Hippocampal formation (tissue), 2 donors: ENCODE data around the gene CPXM1.

Experiments used
- DNase-seq, 2 donors: peaks; one replicate each; lab custom pipeline; 2025; lab: John Stamatoyannopoulos, UW

Gene CPXM1

DNA sequence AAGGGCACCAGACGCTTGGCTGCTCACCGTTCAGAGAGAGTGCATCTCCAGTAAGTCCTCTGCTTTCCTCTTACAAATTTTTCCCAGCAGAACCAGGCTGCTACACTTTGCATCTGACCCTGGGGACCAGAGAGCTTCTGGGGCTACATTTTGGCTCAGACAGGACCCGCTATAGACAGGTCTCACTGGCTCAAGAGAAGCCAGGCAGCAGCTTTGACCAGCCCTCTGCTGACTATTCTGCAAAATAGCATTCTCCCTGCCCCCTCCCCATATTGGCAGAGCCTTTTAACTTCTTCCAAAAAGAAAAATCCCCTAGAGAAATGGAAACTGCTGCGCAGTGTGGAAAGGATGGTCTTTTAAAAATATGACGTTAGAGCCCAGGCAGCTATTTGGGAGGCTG lies 37.2 kb downstream of the CPXM1 start:
- DNase-seq: no peak

DNA sequence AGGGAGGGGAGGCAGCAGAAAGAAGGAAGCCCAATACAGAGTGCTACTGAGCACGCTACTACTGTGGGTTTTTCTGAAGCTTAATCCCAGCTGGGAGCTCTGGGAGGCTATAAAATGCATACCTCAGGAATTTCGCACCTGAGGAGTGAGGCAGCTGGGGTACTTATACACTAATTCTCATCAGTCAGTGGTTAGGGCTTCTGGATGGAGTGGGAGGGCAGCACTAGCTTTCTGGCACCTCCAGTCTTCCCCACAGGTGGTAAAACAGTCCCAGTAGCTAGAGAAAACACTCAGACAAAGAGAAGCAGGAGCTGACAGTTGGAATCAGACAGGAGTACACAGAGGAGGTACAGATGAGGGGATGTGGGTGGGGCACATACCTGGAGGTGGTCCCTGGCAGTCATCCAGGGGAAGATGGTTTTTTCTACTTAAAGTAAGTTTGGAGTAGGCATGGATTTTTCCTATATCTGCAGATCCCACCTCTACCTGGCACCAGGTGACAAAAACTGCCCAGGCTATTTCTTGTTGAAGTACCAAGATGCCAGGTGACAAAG lies 37.8 kb downstream of the CPXM1 start:
- DNase-seq: no peak

DNA sequence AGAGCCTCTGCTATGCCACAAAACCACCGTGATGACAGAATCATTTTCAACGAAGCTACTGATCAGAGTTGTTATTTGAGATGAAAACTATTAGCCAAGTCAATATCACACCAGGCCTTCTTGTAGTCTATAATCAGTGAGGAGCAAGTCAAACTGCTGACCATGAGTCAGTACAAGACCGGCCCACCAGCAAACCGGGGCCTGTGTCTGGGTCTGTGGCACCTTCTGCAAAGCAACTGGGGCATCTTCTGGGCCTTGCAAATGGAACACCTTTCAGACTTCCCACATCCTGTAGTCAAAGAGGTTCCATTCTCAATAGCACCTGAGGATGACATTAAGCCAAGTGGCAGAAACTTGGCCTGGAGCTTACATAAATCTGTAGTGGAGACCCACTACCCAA lies 38.5 kb downstream of the CPXM1 start:
- no peak for DNase-seq

DNA sequence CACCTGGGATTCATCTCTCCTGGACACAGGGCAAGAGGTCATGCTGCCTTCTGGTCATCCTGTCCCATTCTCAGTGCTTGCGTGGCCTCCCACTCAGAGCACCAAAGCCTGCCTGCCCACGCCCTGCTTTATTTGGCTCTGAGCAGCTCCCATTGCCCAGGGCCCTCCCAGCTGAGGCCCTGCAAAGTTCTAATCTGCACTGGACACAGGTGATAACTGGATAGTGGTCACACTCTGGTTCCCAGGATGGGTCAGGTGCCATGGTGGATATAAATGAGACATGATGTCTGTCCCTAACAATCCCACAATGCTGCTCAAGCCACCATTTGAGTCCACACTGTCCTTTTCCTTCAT lies 39.5 kb downstream of the CPXM1 start:
- DNase-seq: no peak

DNA sequence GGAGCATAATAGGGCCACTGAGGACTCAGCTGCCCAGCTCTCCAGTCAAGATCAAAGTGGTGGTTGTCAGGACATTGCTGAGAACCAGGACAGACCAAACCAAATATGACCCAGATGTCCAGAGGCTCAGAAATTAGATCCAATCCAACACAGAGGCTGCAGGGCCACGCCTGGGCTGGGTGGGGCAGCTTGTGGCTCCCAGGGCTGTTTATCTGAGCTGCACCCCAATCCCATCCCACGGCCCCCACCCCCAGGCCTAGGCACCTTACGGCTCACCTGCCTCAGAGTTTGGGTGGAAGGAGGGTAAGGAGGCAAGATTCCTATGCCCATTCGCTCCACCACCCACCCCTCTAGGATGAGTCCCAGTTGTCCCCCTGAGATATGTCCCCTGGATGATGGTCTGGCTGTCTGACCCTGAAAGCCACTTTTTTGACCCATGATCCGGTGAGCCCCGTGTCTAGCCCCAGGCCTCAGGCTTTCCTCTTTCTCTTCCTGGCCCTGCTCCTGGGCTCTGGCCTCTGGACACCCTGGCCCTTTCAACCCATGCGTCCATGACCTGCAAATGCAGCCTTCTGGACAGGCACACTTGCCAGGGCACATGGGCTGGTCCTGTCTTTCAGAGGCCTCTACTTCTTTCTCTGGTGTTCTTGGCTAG lies 40.0 kb downstream of the CPXM1 start:
- no peak for DNase-seq

DNA sequence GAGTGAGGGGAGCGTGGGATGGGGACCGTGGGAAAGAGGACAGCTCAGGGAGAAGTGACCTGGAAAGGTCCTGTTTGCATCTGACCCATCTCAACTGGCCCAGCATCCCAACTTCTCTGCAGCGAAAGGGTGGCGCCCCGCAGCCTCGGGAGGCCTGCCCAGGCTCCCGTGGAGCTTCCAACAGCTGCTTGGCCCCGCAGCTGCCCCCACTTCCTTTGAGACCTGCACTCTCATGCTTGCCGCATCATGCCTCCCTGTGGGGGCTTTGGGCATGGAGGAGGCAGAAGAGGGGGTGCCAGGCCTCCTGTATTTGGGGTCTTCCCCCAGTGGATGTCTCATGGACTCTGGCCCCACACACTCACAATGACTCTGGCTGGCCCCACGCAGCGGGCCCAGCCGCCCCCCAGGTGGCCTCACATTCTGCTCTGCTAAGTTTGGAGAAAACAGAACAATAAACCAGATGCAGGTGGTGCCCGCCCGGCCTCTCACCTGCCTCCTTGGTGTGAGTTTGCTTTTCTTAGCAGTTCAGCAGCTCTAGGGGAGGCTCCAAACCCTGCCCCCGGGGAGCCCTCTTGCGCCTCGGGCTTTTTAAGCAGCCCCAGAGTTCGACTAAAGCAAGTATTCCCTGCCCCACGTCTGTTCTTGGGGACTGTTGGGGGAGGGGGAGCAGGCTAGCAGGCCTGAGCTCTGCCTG lies 40.7 kb downstream of the CPXM1 start:
- no peak for DNase-seq

DNA sequence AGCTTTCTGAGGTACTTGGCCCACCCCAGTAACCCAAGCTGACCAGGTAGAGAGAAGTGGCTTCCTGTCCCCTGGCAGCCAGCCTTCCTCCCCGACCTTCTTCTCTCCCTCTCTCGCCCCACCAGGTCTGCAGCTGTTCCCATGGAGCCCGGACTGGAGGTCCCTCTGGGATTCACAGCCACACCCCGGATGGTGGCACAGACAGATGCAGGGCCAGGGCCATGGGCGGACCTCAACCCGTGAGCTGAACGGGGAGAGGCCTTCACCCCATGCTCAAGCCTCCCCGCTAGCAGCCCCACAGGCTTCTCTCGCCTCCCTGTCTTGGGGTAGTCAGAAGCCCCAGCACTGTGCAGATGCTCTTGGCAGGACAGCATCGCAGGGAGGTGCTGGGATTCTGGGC lies 41.3 kb downstream of the CPXM1 start:
- no peak for DNase-seq

DNA sequence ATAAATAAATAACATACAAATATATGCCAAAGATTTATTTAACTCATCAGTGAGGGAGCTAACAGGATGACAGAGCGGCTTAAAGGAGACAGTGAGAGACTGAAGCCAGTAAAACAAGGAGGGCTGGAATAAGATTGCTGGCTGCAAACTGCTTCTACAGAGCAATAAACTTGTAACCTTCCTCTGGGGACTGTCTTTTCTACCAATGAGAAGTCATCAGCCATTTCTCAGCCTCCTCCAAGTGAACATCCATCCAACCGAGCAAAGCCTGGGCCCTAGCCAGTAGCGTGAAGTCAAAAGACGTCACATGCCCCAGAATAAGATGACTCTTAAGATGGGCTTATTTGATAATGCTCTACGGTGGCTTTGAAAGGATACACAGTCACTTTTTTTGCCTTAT lies 42.5 kb downstream of the CPXM1 start:
- DNase-seq: no peak

DNA sequence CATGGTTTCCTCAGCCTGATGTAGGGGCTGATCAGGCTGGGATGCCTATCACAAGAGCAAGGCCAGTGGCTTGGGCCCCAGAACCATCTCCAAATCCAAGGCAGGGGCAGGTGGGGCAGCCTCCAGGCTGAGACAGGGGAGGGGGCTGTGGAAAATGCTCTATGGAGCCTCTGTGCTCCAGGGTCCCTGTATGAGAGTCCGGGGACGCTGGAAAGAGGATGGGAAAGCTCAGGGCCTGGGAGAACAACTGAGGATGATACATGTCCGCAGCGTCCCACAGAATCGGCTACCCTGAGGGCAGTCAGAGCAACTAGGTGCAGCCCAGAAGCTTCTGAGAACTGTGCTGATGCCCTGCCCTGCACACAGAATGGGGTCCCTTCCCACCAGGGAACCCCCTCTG lies 43.4 kb downstream of the CPXM1 start:
- DNase-seq: no peak

DNA sequence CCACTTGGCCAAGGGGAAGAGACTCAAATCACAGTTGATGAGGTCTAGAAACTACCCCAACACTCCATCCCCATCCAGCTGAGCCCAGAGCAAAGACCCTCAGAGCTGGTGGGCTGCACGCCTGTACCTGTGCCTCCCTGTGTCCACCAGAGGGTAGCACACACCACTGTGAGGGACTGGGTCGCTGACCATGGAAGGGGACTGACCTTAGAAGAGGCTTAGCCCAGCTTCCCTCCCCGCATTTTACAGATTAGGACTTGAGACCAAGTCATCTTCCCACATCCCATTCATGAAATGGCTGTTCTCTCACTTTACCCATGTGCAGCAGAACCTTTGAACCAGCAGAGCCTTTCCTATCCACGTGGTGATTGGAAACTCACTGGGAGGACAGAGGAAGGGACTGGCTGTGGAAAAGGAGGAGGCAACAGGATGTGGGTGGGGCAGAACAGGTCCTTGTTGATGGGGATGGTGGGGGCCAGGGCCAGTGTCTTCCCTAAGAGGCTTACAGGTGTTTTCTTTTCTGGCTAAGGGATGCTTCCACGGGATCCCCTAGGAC lies 44.3 kb downstream of the CPXM1 start:
- DNase-seq: no peak

DNA sequence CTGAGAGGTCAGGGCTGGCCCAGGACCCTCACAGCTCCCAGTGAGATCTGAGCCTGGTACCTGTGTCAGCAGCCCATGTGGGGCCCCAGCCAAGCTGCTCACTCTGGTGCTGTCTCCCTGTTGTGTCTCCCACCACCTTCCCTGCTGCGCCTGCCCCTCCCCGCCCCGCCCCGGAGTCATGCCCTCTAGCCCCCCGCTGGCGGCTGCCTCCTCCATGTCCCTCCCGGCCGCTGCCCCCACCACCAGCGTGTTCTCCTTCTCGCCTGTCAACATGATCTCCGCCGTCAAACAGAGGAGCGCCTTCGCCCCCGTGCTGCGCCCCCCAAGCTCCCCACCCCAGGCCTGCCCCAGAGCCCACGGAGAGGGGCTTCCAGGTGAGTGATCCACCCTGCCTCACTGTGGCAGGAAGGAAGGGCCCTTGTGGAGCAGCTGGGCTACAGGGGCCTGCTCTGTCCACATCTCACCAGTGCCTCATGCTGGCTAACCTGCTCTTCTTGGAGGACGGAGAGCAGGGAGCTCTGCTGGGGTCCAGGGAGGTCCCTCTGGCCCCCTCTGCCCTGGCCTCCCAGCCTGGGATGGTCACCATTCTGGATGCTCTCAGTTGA lies 44.9 kb downstream of the CPXM1 start:
- DNase-seq: no peak

DNA sequence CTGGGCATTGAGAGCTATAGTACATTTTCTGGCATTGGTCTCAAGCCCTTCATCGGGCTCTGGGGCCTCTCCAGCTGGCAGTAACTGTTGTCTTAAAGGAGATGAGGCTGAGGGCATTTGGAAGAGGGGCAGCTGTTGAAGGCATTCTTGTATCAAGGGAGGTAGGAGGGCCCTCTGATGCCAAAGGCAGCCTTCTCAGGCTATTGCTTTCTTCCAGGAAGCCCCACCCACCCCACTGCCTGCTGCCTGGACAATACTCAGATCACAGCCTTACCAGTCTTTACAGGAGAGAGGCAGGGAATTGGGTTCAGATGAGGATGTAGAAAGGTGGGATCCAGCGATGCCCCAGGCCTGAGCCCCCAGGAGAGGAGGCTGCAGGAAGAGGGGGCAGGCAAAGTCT lies 46.0 kb downstream of the CPXM1 start:
- no peak for DNase-seq

DNA sequence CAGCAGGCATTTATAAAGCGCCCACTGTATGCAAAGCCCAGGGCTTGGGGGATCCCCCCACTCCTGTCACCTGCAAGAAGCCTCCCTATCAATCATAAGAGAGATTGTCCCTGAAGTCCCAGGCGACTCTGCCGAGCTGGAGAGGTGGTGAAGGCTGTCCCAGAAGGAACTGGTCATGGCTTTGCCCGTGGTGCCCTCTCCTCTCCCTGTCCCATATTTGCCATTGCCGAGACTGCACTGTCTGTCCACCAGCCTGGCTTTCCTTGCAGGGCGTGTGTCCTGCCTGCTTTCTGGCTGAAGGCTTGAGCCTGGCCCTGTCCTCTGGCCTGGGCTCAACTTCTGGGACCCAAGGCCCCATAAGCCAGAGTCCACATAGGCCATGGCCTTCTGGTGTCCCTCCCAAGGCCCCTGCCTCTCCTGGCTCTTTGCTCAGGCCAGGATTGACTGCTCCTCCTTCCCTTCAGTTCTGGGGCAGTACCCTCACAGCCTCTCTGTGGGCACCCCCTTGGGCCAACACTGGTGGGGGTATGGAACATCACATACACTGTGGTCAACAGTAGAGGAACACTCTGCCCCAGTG lies 46.9 kb downstream of the CPXM1 start:
- no peak for DNase-seq

DNA sequence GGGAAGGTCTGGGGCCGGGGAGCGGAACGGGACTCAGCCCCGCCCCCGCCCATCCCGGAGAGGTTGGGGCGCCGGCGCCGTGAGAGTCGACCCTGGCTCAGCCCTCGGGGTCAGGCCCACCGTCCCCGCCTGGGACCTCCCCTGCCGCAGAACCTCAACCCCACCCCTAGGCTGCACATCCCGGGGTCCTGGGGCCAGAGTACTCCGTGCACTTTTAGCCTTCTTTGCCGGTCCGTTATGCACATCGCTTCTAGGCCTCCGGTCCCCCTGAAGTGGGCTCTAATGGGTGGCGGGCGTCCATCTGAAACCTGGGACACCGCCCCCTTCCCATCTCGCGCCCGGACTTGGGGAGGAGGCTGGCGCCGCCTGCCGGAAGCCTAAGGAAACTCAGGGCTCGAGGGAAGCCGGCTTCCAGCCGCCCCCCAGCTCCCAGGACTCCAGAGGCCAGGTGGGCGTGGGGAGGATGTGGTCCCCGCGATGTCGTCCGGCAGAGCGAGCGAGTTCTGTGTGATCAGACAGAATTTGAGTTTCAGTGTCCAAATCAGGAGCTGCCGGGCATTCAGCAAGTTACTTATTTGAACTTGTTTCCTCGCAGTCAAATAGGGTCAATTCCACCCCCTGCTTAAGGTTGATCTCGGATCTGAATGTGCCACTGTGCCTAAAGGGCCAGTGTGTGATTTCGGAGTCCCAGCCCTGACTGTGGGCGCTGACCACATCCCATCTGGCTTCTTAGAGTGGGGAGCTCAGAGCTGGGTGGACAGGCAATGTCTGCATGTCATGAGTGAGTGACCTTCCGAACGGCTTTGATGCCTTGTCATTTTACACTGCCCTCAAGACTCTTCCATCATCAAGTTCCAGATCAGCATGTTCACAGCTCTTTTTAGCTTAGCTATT lies 47.6 kb downstream of the CPXM1 start:
- no peak for DNase-seq

DNA sequence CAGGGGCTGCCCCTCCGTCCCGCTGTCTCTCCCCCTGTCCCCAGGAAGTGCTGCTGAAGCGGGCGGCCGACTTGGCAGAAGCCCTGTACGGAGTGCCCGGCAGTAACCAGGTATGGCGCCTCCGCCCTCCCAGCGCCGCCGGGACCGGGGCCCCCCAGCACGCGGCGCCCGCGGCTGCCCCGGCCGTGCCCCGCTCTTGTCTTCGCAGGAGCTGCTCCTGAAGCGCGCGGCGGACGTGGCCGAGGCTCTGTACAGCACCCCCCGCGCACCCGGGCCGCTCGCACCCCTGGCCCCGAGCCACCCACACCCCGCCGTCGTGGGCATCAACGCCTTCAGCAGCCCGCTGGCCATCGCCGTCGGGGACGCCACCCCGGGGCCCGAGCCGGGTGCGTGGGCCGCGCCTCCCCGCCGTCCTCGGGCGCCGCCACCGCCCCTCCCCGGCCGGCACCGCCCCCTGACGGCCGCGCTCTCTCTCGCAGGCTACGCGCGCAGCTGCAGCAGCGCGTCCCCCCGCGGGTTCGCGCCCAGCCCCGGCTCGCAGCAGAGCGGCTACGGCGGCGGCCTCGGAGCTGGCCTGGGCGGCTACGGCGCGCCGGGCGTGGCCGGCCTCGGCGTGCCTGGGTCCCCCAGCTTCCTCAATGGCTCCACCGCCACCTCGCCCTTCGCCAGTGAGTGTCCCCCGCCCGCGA lies 48.4 kb downstream of the CPXM1 start:
- DNase-seq: no peak

DNA sequence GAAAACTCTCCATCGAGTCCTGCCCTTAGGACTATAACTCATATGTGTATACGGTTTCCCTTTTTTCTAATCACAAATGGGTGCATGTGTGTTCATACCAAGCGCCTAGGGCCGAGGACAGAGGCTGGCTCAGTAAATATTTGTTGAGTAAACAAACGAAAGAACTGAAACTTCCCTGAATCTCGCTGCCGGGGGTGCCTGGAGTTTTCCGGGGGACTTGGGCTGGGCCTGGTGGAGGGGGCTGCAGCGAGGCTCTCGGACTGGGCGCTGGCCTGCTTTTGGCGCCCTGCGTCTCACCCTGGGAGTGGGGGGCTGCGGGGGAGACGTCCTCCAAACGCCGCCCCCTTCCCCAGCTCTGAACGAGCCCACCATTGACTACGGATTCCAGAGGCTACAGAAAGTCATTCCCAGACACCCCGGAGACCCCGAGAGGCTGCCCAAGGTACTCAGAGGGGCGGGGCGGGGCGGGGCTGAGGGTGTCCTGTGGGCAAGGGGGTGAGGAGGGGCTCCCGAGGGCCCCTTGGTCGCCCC lies 49.0 kb downstream of the CPXM1 start:
- no peak for DNase-seq

DNA sequence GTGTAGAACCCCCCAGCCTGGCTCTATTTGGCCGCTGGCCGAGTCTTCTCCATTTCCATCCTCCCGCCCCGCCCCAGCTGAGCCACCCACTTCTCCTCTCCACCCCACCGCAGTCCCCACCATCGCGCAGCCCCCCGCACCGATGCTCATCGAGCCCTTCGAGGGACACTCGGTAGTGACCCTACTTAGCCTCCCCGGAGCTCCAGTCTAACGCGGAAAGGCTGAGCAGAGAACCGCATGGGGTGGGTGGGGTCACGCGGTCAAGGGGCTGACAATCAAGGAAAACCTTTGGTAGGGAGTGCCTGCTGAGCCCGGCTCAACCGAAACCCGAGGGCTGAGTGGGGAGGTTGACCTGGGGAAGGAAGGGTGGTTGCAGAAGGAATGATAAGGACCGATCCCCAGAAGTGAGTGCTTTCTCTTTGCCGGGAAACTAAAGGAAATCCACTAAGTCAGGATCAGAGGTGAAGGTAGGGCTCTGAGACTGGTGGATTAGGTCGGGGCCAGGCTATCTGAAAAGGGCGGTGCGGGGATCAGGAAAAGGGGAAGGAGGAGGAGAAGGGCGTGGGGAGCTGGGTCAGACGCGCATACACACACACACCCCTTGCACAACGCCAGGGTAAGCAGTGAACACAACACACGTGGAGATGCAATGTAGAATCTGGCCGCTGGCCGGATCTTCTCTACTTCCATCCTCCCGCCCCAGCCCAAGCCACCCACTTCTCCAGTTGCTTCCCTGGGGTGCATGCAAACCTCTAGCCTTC lies 49.8 kb downstream of the CPXM1 start:
- no peak for DNase-seq

DNA sequence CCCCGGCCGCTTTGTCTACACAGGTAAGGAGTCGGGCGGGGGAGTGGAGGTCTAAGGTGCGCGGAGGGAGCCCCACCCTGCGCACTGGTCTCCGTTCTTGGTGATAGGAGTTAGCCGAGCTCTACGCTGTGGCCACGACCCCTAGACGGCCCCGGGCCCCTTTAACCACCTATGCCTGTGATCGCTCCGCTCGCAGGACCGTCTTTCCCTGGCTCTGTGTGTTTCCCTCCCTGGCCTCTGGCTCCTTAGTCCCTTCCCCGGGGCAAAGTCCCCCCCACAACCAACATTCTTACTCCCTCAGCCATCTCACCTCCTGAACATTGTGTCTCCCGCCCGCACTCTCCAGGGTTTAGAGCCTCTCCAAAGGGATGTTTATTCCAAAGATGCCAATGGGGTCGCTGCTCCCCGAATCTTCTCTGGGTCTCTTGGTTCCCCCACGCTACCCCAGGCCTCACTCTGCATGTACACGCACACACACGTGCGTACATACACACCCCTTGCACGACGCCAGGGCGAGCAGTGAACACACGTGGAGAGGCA lies 50.4 kb downstream of the CPXM1 start:
- DNase-seq: no peak

DNA sequence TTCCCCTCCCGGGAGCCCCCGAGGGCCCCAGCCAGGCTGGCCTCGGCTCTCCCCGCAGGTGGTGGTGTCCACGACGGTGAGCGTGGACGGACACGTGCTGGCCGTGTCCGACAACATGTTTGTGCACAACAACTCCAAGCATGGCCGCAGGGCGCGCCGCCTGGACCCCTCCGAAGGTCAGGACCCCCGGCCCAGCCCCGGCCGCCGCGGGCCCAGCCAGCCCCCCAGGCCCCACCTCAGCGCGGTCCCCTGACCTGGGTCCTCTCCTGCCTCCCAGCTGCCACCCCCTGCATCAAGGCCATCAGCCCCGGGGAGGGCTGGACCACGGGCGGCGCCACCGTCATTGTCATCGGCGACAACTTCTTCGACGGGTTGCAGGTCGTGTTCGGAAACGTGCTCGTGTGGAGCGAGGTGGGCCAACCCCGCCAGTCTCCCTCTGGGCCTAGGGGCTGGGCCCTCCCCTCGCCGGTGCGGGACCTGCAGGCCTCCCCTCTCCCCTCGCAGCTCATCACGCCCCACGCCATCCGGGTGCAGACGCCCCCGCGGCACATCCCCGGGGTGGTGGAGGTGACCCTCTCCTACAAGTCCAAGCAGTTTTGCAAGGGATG lies 51.0 kb downstream of the CPXM1 start:
- DNase-seq: no peak
